Kidney (tissue), 14 donors: ENCODE data around the gene SPARC. TPM values are rescaled to one million over a fixed set of nuclear protein-coding genes. Genes with fewer than 3 reads are reported as not detected.

Experiments used
- DNase-seq, 5 donors: peaks; one replicate each; pipeline ENCODE4 v3.0.0-alpha.2; 2013 to 2020
- FAIRE-seq: peaks from 2 replicates; lab custom pipeline; 2012; peaks lifted over from hg19 to GRCh38; lab: Jason Lieb, UNC
- H3K27ac ChIP-seq, 2 donors: one replicate each; pipeline ENCODE4 v1.7.0; 2013; ENCODE audit warnings: low read depth in 2 of 2, low read length in 2 of 2, inconsistent platforms in 1 of 2
- H3K27me3 ChIP-seq: one replicate; pipeline ENCODE4 v1.7.1; 2013; ENCODE audit warnings: low read length, inconsistent platforms; ENCODE audit not compliant: control insufficient read depth, insufficient read depth
- H3K36me3 ChIP-seq, 3 donors: one replicate each; pipeline versions ENCODE4 v1.7.0 to v1.7.1; 2013; ENCODE audit warnings: low read length in 3 of 3, control low read depth in 1 of 3, inconsistent platforms in 1 of 3; ENCODE audit not compliant: insufficient read depth in 3 of 3, control insufficient read depth in 2 of 3
- H3K4me1 ChIP-seq, 3 donors: one replicate each; pipeline versions ENCODE4 v1.7.0 to v1.7.1; 2013; ENCODE audit warnings: low read length in 3 of 3, inconsistent platforms in 1 of 3, low read depth in 1 of 3; ENCODE audit not compliant: control insufficient read depth in 2 of 3, insufficient read depth in 2 of 3
- H3K4me3 ChIP-seq, 3 donors: one replicate each; pipeline versions ENCODE4 v1.7.0 to v1.8.1; 2013; ENCODE audit warnings: low read length in 3 of 3, control low read depth in 1 of 3, inconsistent platforms in 1 of 3
- H3K9ac ChIP-seq, 3 donors: one replicate each; pipeline versions ENCODE4 v1.7.0 to v1.7.1; 2013; ENCODE audit warnings: low read length in 3 of 3, control low read depth in 1 of 3, inconsistent platforms in 1 of 3
- H3K9me3 ChIP-seq, 3 donors: one replicate each; pipeline versions ENCODE4 v1.7.0 to v1.7.1; 2013; ENCODE audit warnings: low read length in 3 of 3, control low read depth in 1 of 3, inconsistent platforms in 1 of 3; ENCODE audit not compliant: control insufficient read depth in 2 of 3, insufficient read depth in 1 of 3
- CTCF ChIP-seq: IDR thresholded peaks from 3 replicates; pipeline ENCODE4 v1.5.1; 2012; ENCODE audit warnings: mild to moderate bottlenecking, moderate library complexity, borderline replicate concordance; ENCODE audit not compliant: insufficient read depth; ENCODE audit errors: extremely low read depth
- intact Hi-C: fragments of 100-400 bp; cut with DNase I; formaldehyde crosslinking; loops from one replicate; pipeline ENCODE4 v1.11.1; 2022
- polyA plus RNA-seq: library from polyadenylated mRNA; stranded (reverse); fragments of 350-450 nt; fragmentation: Illumina TruSeq; extraction: RNeasy Lipid Tissue Mini Kit (QIAGEN cat#74804); gene quantifications from one replicate; pipeline ENCODE4 v1.2.3, GENCODE V29; 2014; ENCODE audit warnings: low read depth, low replicate concordance; ENCODE audit not compliant: insufficient read depth
- total RNA-seq: library from RNA; stranded (reverse); fragmentation: NEBNext Ultra II Directional; extraction: Animal tissue kit (Norgen Biotek cat#: 25700); gene quantifications from one replicate; pipeline ENCODE4 v1.2.1, GENCODE V29; 2021
- donor health status: control.
- donor health status: control.
- donor health status: control.
- donor health status: control.
- donor health status: control.
- donor health status: DM: yes; HTN: yes; CAD: no.
- donor health status: Normal renal cell carcinoma (clear cell type).

Gene SPARC
- total and polyA plus RNA-seq, 2 donors from 2014 or later = 581 to 637 TPM

- TF ChIP-seq CTCF = no peak
- no peaks in the 10 kb centered on the region for H3K4me1 ChIP-seq
- no peaks in the 10 kb centered on the region for H3K9me3 ChIP-seq
- intact Hi-C loops = no loop called here
- FAIRE-seq = no peak
- H3K36me3 ChIP-seq = no peaks in the 10 kb centered on the region
- no peak overlapping the region for H3K27ac ChIP-seq
- DNase-seq = no peak
- H3K9ac ChIP-seq = no peak overlapping the region
- H3K27me3 ChIP-seq = no peaks in the 10 kb centered on the region
- H3K4me3 ChIP-seq = no peak overlapping the region
Observed at GRCh38 chr5:151718646-151719045, 31.9 kb upstream of the SPARC start.

- intact Hi-C loops = no loop called here
Observed at GRCh38 chr5:151718153-151718552, 31.4 kb upstream of the SPARC start.

GRCh38 chr5:151717416-151717815, 30.7 kb upstream of the SPARC start:
- no peak for TF ChIP-seq CTCF
- FAIRE-seq (no peak), DNase-seq (no peak)
- Histone ChIP-seq H3K27me3 (no peaks in the 10 kb centered on the region), H3K27ac (no peak overlapping the region), H3K36me3 (no peaks in the 10 kb centered on the region), H3K9ac (no peak overlapping the region), H3K9me3 (no peaks in the 10 kb centered on the region), H3K4me3 (no peak overlapping the region), H3K4me1 (no peaks in the 10 kb centered on the region)
- intact Hi-C loops = no loop called here

More at GRCh38 chr5:151718153-151718552, 31.4 kb upstream of the SPARC start:
- Histone ChIP-seq H3K36me3 (no peaks in the 10 kb centered on the region), H3K9ac (no peak overlapping the region), H3K27ac (no peak overlapping the region), H3K27me3 (no peaks in the 10 kb centered on the region), H3K9me3 (no peaks in the 10 kb centered on the region), H3K4me3 (no peak overlapping the region), H3K4me1 (no peaks in the 10 kb centered on the region)
- no peak for DNase-seq
- FAIRE-seq = no peak
- TF ChIP-seq CTCF = no peak

- H3K36me3 ChIP-seq = no peaks in the 10 kb centered on the region
- no peak for TF ChIP-seq CTCF
- H3K9ac ChIP-seq = no peak overlapping the region
- H3K4me1 ChIP-seq = peaks cover 0 to 2% (median 0%) of the 10 kb centered on the region in 3 donors
- no peaks in the 10 kb centered on the region for H3K9me3 ChIP-seq
- FAIRE-seq (no peak), DNase-seq (no peak)
- no peak overlapping the region for H3K27ac ChIP-seq
- H3K4me3 ChIP-seq = no peak overlapping the region
- H3K27me3 ChIP-seq = no peaks in the 10 kb centered on the region
- intact Hi-C loops = no loop called here
Observed at GRCh38 chr5:151709109-151709735, 22.5 kb upstream of the SPARC start.
